KMS-11 (cell line): ENCODE measurements around the gene CREBL2.

ENCODE experiments used
- H2AFZ ChIP-seq: fragments of 200-600 bp; sonication (generic); 2 replicates; pipeline ENCODE4 v1.6.1; 2016; ENCODE audit warnings: antibody characterized with exemption, mixed run types, low read depth
- H3K27ac ChIP-seq: fragments of 200-600 bp; sonication (generic); 2 replicates; pipeline ENCODE4 v1.6.1; 2016; ENCODE audit warnings: mild to moderate bottlenecking, mixed run types
- H3K27me3 ChIP-seq: fragments of 200-600 bp; sonication (generic); 2 replicates; pipeline ENCODE4 v1.6.1; 2017; ENCODE audit warnings: mild to moderate bottlenecking, low read depth, mixed run types, moderate library complexity; ENCODE audit not compliant: insufficient read depth
- H3K36me3 ChIP-seq: fragments of 200-600 bp; sonication (generic); 2 replicates; pipeline ENCODE4 v1.6.1; 2017; ENCODE audit warnings: mild to moderate bottlenecking, mixed run types; ENCODE audit not compliant: insufficient read depth
- H3K4me1 ChIP-seq: fragments of 200-600 bp; sonication (generic); 2 replicates; pipeline ENCODE4 v1.6.1; 2016; ENCODE audit warnings: mild to moderate bottlenecking, low read depth, mixed run types; ENCODE audit not compliant: poor library complexity, severe bottlenecking
- H3K4me2 ChIP-seq: fragments of 200-600 bp; sonication (generic); 2 replicates; pipeline ENCODE4 v1.7.0; 2016; ENCODE audit warnings: mild to moderate bottlenecking, mixed run types
- H3K4me3 ChIP-seq: fragments of 200-600 bp; sonication (generic); IDR thresholded peaks from 2 replicates; pipeline ENCODE4 v1.6.1; 2017; ENCODE audit warnings: low read depth, low read length, mixed read lengths; ENCODE audit not compliant: insufficient read depth
- H3K79me2 ChIP-seq: fragments of 200-600 bp; sonication (generic); 2 replicates; pipeline ENCODE4 v1.6.1; 2016; ENCODE audit warnings: low read depth, mixed run types; ENCODE audit not compliant: insufficient read depth
- H3K9ac ChIP-seq: fragments of 200-600 bp; sonication (generic); 2 replicates; pipeline ENCODE4 v1.6.1; 2016; ENCODE audit warnings: mild to moderate bottlenecking, mixed run types
- H4K20me1 ChIP-seq: fragments of 200-600 bp; sonication (generic); 2 replicates; pipeline ENCODE4 v1.6.1; 2016; ENCODE audit warnings: mild to moderate bottlenecking, mixed run types; ENCODE audit not compliant: insufficient read depth
- TF ChIP-seq, protein P1 (sequence below): fragments of 200-600 bp; sonication (generic); conservative IDR thresholded peaks from 2 replicates; pipeline ENCODE4 v1.6.1; 2017; ENCODE audit warnings: low read depth, mild to moderate bottlenecking, antibody characterized with exemption, low read length, moderate library complexity, mixed read lengths

The CREBL2 gene

GRCh38 chr12:12620730-12621315 is 9.1 kb downstream of the CREBL2 start:
- H4K20me1 ChIP-seq: no peaks in the 10 kb centered on the region
- H3K4me2 ChIP-seq: no peak overlapping the region
- no peaks in the 10 kb centered on the region for H3K79me2 ChIP-seq
- no peak overlapping the region for H3K9ac ChIP-seq
- H3K27me3 ChIP-seq: no peaks in the 10 kb centered on the region
- no peaks in the 10 kb centered on the region for H3K4me1 ChIP-seq
- H3K4me3 ChIP-seq: no peak overlapping the region
- no peak overlapping the region for H2AFZ ChIP-seq
- TF ChIP-seq, protein P1, sequence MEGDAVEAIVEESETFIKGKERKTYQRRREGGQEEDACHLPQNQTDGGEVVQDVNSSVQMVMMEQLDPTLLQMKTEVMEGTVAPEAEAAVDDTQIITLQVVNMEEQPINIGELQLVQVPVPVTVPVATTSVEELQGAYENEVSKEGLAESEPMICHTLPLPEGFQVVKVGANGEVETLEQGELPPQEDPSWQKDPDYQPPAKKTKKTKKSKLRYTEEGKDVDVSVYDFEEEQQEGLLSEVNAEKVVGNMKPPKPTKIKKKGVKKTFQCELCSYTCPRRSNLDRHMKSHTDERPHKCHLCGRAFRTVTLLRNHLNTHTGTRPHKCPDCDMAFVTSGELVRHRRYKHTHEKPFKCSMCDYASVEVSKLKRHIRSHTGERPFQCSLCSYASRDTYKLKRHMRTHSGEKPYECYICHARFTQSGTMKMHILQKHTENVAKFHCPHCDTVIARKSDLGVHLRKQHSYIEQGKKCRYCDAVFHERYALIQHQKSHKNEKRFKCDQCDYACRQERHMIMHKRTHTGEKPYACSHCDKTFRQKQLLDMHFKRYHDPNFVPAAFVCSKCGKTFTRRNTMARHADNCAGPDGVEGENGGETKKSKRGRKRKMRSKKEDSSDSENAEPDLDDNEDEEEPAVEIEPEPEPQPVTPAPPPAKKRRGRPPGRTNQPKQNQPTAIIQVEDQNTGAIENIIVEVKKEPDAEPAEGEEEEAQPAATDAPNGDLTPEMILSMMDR: no peak
- no peak overlapping the region for H3K27ac ChIP-seq
- H3K36me3 ChIP-seq: 0 out of 2 replicates have a peak, but pooled peaks cover 4% of the 10 kb centered on the region

DNA sequence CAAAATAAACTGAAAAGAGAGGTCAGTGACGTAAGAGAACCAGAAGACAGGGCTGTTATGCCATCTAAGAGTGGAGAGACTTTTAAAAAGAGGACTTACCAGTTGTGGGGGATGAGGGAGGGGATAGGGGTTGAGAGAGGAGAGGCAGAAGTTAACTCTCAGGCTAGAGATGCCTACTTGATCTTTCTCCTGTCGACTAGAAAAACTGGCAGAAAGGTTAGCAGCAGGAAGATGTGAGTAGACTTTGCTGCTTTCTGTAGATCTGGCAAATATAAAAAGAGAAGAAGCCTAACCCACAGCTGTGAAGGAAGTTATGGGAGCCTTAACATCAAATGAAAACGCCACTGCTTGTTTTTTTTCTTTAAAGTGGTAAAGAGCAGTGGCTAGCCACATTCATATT is 10.7 kb downstream of the CREBL2 start:
- Histone ChIP-seq H3K4me3 (no peak overlapping the region), H3K9ac (no peak overlapping the region), H3K36me3 (0 out of 2 replicates have a peak, but pooled peaks cover 4% of the 10 kb centered on the region), H3K4me1 (no peaks in the 10 kb centered on the region), H4K20me1 (no peaks in the 10 kb centered on the region), H3K27me3 (no peaks in the 10 kb centered on the region), H3K79me2 (no peaks in the 10 kb centered on the region), H2AFZ (no peak overlapping the region), H3K27ac (no peak overlapping the region), H3K4me2 (no peak overlapping the region)
- TF ChIP-seq, protein P1: no peak

- Histone ChIP-seq H3K4me2 (no peak overlapping the region), H3K27me3 (no peaks in the 10 kb centered on the region), H3K4me1 (no peaks in the 10 kb centered on the region), H3K79me2 (no peaks in the 10 kb centered on the region), H4K20me1 (no peaks in the 10 kb centered on the region), H3K4me3 (no peak overlapping the region), H3K36me3 (0 out of 2 replicates have a peak, but pooled peaks cover 4% of the 10 kb centered on the region), H3K9ac (no peak overlapping the region), H2AFZ (no peak overlapping the region), H3K27ac (no peak overlapping the region)
- TF ChIP-seq, protein P1: no peak
These were observed 12.9 kb downstream of the CREBL2 start for GRCh38 chr12:12624498-12624992.

- Histone ChIP-seq H3K79me2 (no peaks in the 10 kb centered on the region), H2AFZ (no peak overlapping the region), H3K4me1 (no peaks in the 10 kb centered on the region), H4K20me1 (no peaks in the 10 kb centered on the region), H3K27ac (no peak overlapping the region), H3K4me3 (no peak overlapping the region), H3K27me3 (no peaks in the 10 kb centered on the region), H3K36me3 (no peaks in the 10 kb centered on the region), H3K4me2 (no peak overlapping the region), H3K9ac (no peak overlapping the region)
- TF ChIP-seq, protein P1: no peak
These were observed 14.8 kb downstream of the CREBL2 start for GRCh38 chr12:12626471-12626870.
